ENCODE results near the gene PHAF1. TPM values are rescaled to one million over a fixed set of nuclear protein-coding genes. Genes with fewer than 3 reads are reported as not detected.

PHAF1 gene
- total and polyA plus RNA-seq, 9 of the 15 experiments (the other 6 are each of a cell fraction or from before 2014, with no cell fraction given) = 5.1 to 25.4 (median 13.8) TPM

DNA sequence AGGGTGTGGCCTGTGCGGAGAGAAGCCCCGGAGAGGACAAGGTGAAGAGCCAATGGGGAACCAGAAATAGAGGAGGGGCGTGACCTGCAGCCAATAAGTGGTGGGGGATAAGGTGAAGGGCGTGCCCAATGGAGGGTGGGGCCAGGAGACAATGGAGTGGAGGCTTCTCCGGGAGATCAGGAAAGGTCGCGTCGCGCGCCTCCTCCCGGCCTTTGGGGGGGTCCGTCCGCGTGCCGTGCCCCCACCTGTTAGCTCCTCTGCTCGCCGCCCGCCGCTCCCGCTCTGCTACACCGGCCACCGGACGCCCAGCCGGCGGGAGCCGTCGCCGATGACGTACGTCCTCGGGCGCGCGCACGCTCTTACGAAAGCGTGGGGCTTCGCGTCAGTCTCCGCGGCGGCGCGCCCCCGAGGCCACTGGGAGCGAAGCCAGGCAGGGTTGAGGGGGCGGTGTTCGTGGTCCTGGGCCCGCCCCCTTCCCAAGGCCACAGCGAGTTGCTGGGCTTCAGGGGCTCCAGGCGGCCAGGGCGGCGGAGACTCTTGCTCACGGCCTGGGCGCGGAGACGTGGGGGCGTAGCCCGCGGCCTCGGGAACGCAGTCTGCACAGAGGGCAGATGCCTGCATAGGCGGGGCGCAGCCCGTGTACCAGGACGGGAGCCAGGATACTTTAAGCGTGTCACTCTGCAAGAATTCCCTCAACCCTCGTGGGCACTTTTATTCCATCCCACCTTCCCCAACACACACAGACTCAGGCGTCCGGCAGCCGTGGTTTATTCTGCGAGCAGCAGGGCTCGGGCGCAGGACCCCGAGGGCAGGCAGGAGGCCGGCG lies 74.1 kb downstream of the PHAF1 start, which contains the start of gene MATCAP1 (continued):
- TF ChIP-seq NONO (IDR thresholded peaks at IDR 0.05; ENCODE audit: low read depth in 2 of 2, low read length in 1 of 2) (peak in 1 of 2 experiments; percentile 51; a peak in 1 of 4 replicates), ZNF3 (CRISPR knock-in tag; IDR thresholded peaks at IDR 0.05) (no peak), EP400 (IDR thresholded peaks at IDR 0.05) (peak; percentile 65; the same call in 1 of the 2 replicates), CHCHD3 (CRISPR knock-in tag; IDR thresholded peaks at IDR 0.05) (no peak), FOXM1 (IDR thresholded peaks at IDR 0.05; ENCODE audit: low read depth) (no peak), FOXM1 (CRISPR knock-in tag; IDR thresholded peaks at IDR 0.05; ENCODE audit: low read depth) (no peak), ZZZ3 (IDR thresholded peaks at IDR 0.05) (no peak), PRPF4 (IDR thresholded peaks at IDR 0.05; ENCODE audit: insufficient read depth, low read depth, low read length, poor library complexity, severe bottlenecking) (no peak), NCOA6 (IDR thresholded peaks at IDR 0.05) (peak; percentile 66; the same call in 1 of the 2 replicates), ZNF316 (IDR thresholded peaks at IDR 0.05) (no peak), ZFPM2 (CRISPR knock-in tag; IDR thresholded peaks at IDR 0.05) (no peak), NFXL1 (CRISPR knock-in tag; IDR thresholded peaks at IDR 0.05) (no peak), SIN3A (IDR thresholded peaks at IDR 0.05; ENCODE audit: borderline replicate concordance in 2 of 2, control insufficient read depth in 1 of 2, low read depth in 2 of 2, low read length in 2 of 2) (no peak), HMGN3 (IDR thresholded peaks at IDR 0.05; ENCODE audit: borderline replicate concordance, extremely low read depth, insufficient read length, low read depth, low read length) (peak; percentile 73), GATAD2A (IDR thresholded peaks at IDR 0.05) (no peak), NCOA2 (IDR thresholded peaks at IDR 0.05; ENCODE audit: partially characterized antibody in 2 of 2) (no peak), ERF (CRISPR knock-in tag; IDR thresholded peaks at IDR 0.05) (0 out of 2 replicates have a peak, but pooled peaks have one; percentile 10), SIRT6 (IDR thresholded peaks at IDR 0.05; ENCODE audit: low read depth, low read length) (no peak)
- TF ChIP-seq, protein P1, sequence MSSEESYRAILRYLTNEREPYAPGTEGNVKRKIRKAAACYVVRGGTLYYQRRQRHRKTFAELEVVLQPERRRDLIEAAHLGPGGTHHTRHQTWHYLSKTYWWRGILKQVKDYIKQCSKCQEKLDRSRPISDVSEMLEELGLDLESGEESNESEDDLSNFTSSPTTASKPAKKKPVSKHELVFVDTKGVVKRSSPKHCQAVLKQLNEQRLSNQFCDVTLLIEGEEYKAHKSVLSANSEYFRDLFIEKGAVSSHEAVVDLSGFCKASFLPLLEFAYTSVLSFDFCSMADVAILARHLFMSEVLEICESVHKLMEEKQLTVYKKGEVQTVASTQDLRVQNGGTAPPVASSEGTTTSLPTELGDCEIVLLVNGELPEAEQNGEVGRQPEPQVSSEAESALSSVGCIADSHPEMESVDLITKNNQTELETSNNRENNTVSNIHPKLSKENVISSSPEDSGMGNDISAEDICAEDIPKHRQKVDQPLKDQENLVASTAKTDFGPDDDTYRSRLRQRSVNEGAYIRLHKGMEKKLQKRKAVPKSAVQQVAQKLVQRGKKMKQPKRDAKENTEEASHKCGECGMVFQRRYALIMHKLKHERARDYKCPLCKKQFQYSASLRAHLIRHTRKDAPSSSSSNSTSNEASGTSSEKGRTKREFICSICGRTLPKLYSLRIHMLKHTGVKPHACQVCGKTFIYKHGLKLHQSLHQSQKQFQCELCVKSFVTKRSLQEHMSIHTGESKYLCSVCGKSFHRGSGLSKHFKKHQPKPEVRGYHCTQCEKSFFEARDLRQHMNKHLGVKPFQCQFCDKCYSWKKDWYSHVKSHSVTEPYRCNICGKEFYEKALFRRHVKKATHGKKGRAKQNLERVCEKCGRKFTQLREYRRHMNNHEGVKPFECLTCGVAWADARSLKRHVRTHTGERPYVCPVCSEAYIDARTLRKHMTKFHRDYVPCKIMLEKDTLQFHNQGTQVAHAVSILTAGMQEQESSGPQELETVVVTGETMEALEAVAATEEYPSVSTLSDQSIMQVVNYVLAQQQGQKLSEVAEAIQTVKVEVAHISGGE (CRISPR knock-in tag; IDR thresholded peaks at IDR 0.05) = peak in 1 of 3 experiments; percentile 44; a peak in 1 of 6 replicates
- TF ChIP-seq, protein P2, sequence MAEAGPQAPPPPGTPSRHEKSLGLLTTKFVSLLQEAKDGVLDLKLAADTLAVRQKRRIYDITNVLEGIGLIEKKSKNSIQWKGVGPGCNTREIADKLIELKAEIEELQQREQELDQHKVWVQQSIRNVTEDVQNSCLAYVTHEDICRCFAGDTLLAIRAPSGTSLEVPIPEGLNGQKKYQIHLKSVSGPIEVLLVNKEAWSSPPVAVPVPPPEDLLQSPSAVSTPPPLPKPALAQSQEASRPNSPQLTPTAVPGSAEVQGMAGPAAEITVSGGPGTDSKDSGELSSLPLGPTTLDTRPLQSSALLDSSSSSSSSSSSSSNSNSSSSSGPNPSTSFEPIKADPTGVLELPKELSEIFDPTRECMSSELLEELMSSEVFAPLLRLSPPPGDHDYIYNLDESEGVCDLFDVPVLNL (CRISPR knock-in tag; IDR thresholded peaks at IDR 0.05; ENCODE audit: low read depth) = 0 out of 2 replicates have a peak, but pooled peaks have one; percentile 44

Measured in K562 (cell line).